Natural killer cell treated with Interleukin-12 subunit alpha and Interleukin-12 subunit beta and Interleukin-15 and Interleukin-18, amount 100 ng/mL, for 72 hours (primary cell): ENCODE measurements around the gene CFC1. TPM values are rescaled to one million over a fixed set of nuclear protein-coding genes. Genes with fewer than 3 reads are reported as not detected.
"Not testable (repeated sequence)": the region's sequence is repeated elsewhere in the genome, so short reads cannot be mapped to it uniquely, and the experiment has no call there.

ENCODE experiments used
- ATAC-seq, 2 donors: fragments of 150-1000 bp; cut with Tn5 transposase in 1 of 2; sonication (Bioruptor Pico), chemical (Tn5 transposase) in 1 of 2; 2 replicates each; pipeline ENCODE4 v1.10.0; 2021
- DNase-seq: peaks from one replicate; pipeline ENCODE4 v3.0.0; 2022; ENCODE audit warnings: low spot score
- H3K27ac Mint-ChIP-seq, 2 donors: 1 replicate in 1 of 2; 2 replicates in 1 of 2; pipeline ENCODE4 v1.8.0; 2022; ENCODE audit warnings: mixed read lengths in 2 of 2, mild to moderate bottlenecking in 1 of 2, moderate library complexity in 1 of 2
- H3K27me3 Mint-ChIP-seq, 2 donors: 1 replicate in 1 of 2; 2 replicates in 1 of 2; pipeline ENCODE4 v1.8.0; 2022; ENCODE audit warnings: mixed read lengths in 2 of 2
- H3K36me3 Mint-ChIP-seq: one replicate; pipeline ENCODE4 v1.8.0; 2022; ENCODE audit warnings: mixed read lengths
- H3K4me1 Mint-ChIP-seq, 2 donors: 1 replicate in 1 of 2; 2 replicates in 1 of 2; pipeline ENCODE4 v1.8.0; 2022; ENCODE audit warnings: low read depth in 2 of 2, mixed read lengths in 2 of 2, mild to moderate bottlenecking in 1 of 2
- H3K4me3 Mint-ChIP-seq: one replicate; pipeline ENCODE4 v1.8.0; 2022; ENCODE audit warnings: mixed read lengths
- H3K9me3 Mint-ChIP-seq: 2 replicates; pipeline ENCODE4 v1.8.0; 2022; ENCODE audit warnings: mixed read lengths
- total RNA-seq, 2 donors: library from RNA; stranded (reverse); gene quantifications; one replicate each; pipeline ENCODE4 v1.2.3, GENCODE V29; 2022

CFC1 gene
- total RNA-seq, 2 donors from 2014 or later, result not detected

DNA sequence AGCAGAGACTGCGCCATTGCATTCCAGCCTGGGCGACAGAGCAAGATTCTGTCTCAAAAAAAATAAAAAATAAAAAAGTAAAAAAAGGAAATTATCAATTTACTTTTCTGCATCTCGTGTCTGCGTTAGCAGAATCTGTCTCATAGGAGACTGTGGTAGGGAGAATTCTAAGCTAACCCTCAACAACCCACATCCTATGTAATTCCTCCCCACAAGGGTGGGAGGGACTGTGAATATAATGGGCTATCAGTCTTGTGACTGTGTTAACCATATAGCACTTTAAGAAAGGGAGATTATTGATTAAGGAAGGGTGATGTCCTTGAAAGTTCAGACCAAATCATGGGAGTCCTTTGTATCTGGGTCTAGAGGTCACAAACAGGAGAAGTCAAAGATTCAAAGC is 33.2 kb downstream of the CFC1 start:
- H3K9me3 Mint-ChIP-seq, H3K27me3 Mint-ChIP-seq, DNase-seq, H3K4me3 Mint-ChIP-seq, H3K27ac Mint-ChIP-seq, H3K4me1 Mint-ChIP-seq, H3K36me3 Mint-ChIP-seq: not testable (repeated sequence)
- peak; percentile 51 to 68 for ATAC-seq

- not testable (repeated sequence) for H3K4me3 Mint-ChIP-seq, H3K4me1 Mint-ChIP-seq, DNase-seq, H3K9me3 Mint-ChIP-seq, H3K27ac Mint-ChIP-seq, H3K27me3 Mint-ChIP-seq, H3K36me3 Mint-ChIP-seq
- peak in 1 of 2 donors; percentile 60 for ATAC-seq
Measured at GRCh38 chr2:130556441-130556840, 42.9 kb downstream of the CFC1 start.

- not testable (repeated sequence) for H3K27me3 Mint-ChIP-seq, DNase-seq, H3K27ac Mint-ChIP-seq, H3K9me3 Mint-ChIP-seq, H3K4me1 Mint-ChIP-seq, H3K36me3 Mint-ChIP-seq, H3K4me3 Mint-ChIP-seq
- ATAC-seq, result peak in 1 of 2 donors; percentile 64
Measured at GRCh38 chr2:130554178-130554577, 45.2 kb downstream of the CFC1 start.

DNA sequence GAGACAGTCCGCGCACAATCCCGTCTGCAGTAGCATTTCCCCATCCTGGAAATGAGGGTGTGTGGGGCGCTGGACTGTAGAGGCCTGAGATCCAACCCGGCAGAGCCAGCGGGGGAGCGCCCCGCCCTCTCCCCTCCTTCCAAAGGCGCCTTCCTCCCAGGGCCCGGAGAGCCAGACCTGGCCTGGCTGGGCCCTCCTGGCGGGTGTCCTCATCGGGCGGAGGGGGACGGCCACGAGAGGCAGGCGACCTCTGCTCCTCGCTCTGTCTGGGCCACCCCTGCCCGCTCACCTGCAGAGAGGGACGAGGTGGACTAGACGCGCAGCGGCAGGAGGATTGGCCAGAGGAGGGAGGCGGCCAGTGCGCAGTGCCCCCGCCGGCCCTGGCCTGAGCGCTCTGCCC is 49.9 kb downstream of the CFC1 start:
- H3K9me3 Mint-ChIP-seq, H3K27ac Mint-ChIP-seq, DNase-seq, H3K36me3 Mint-ChIP-seq, H3K27me3 Mint-ChIP-seq, H3K4me3 Mint-ChIP-seq, H3K4me1 Mint-ChIP-seq: not testable (repeated sequence)
- ATAC-seq, result peak in 1 of 2 donors; percentile 22

GRCh38 chr2:130548418-130548817 is 51.0 kb downstream of the CFC1 start:
- not testable (repeated sequence) for H3K4me3 Mint-ChIP-seq, H3K36me3 Mint-ChIP-seq, H3K9me3 Mint-ChIP-seq, H3K4me1 Mint-ChIP-seq, H3K27me3 Mint-ChIP-seq, H3K27ac Mint-ChIP-seq, DNase-seq
- peak in 1 of 2 donors; percentile 69 for ATAC-seq

GRCh38 chr2:130544978-130545377 is 54.4 kb downstream of the CFC1 start:
- H3K9me3 Mint-ChIP-seq, ATAC-seq, H3K27ac Mint-ChIP-seq, DNase-seq, H3K36me3 Mint-ChIP-seq, H3K4me3 Mint-ChIP-seq, H3K4me1 Mint-ChIP-seq, H3K27me3 Mint-ChIP-seq: not testable (repeated sequence)

DNA sequence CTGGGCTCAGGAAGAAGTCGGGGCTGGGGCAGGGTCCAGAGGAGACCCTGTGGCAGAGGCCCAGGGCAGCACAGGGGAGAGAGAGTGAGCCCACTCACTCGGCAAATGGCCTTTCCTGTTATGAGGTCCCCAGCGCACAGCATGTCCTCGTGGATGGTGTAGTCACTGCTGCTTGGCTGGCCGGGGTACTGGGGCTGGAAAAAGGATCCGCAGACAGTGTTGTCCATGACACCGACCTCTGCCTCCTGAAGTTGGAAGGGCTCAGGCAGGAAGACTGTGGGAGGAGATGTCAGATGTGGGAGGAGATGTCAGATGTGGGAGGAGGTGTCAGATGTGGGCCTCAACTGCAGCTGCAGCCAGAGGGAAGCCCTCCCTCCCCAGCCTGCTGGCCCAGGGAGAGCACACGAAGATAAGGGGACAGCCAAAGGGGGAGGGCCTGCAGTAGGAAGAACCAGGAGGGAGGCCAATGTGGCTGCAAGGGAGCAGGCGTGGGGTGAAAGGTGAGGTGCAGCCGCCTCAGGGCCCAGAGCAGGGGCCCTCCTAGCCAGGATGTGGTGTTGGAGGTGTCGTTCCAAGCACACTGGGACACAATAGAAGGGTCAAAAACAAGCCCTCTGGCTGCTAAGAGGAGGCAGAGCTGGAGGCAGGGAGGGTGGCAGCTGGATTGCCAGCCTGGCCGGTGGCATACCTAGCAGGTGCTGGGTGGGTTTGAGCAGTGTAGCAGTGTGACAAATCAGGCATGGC is 55.4 kb downstream of the CFC1 start:
- H3K9me3 Mint-ChIP-seq, H3K4me1 Mint-ChIP-seq, H3K27ac Mint-ChIP-seq, H3K4me3 Mint-ChIP-seq, DNase-seq, H3K36me3 Mint-ChIP-seq, H3K27me3 Mint-ChIP-seq: not testable (repeated sequence)
- peak; percentile 73 to 78 for ATAC-seq

DNA sequence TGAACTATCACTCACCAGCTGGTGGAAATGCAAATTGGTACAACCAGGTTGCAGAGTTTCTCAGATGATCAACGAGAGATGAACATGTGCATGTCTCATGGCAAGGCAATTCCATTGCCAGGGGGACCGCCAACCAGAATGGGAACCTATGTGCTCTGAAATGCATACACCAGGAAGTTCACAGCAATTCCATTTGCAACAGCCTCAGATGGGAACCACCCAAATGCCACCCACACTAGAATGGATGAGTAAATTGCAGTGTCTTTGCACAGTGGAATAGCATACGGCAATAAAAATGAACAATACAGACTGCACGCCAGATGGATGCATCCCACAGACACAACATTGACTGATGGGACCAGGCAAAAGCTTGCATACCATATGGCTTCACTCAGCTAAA is 56.6 kb downstream of the CFC1 start:
- H3K27ac Mint-ChIP-seq, ATAC-seq, H3K4me1 Mint-ChIP-seq, DNase-seq, H3K9me3 Mint-ChIP-seq, H3K27me3 Mint-ChIP-seq, H3K36me3 Mint-ChIP-seq, H3K4me3 Mint-ChIP-seq: not testable (repeated sequence)

Other genes starting within 250 kb of the CFC1 start
- gene PTPN18, start 243.5 kb downstream of the CFC1 start, total RNA-seq, result 100 to 1,000 TPM in 1 of 2 donors, 10 to 100 TPM in 1; 97.9 to 101 TPM
- not detected for gene POTEI, start 90.2 kb downstream of the CFC1 start, total RNA-seq
- gene CFC1B, start 78.4 kb downstream of the CFC1 start, total RNA-seq, result not detected
- gene POTEJ, start 11.9 kb upstream of the CFC1 start, total RNA-seq, result not detected
- not detected for gene GPR148, start 129.5 kb upstream of the CFC1 start, total RNA-seq
- not detected for gene AMER3, start 156.0 kb upstream of the CFC1 start, total RNA-seq
- not detected for gene ARHGEF4, start 237.3 kb upstream of the CFC1 start, total RNA-seq